Small intestine (tissue), 7 donors: Measurements from ENCODE around the gene NUDT14. TPM values are rescaled to one million over a fixed set of nuclear protein-coding genes. Genes with fewer than 3 reads are reported as not detected.
A peak's percentile ranks its signal among the peaks of the same experiment; 100 is the strongest.

ENCODE experiments used
- DNase-seq, 2 donors: peaks; one replicate each; pipeline versions ENCODE4 v3.0.0 to v3.0.0-alpha.2; 2013
- FAIRE-seq: peaks from 2 replicates; lab custom pipeline; 2012; peaks lifted over from hg19 to GRCh38; lab: Jason Lieb, UNC
- H3K27ac ChIP-seq, 3 donors: one replicate each; pipeline ENCODE4 v1.5.1; 2013; ENCODE audit warnings: low read length in 2 of 3, mild to moderate bottlenecking in 2 of 3, control low read depth in 1 of 3, inconsistent platforms in 1 of 3, low read depth in 1 of 3, moderate library complexity in 1 of 3
- H3K27me3 ChIP-seq, 3 donors: one replicate each; pipeline ENCODE4 v1.6.1; 2013; ENCODE audit warnings: low read length in 3 of 3, inconsistent platforms in 1 of 3; ENCODE audit not compliant: control insufficient read depth in 3 of 3, insufficient read depth in 3 of 3
- H3K36me3 ChIP-seq, 3 donors: one replicate each; pipeline ENCODE4 v1.6.1; 2013; ENCODE audit warnings: low read length in 3 of 3, inconsistent platforms in 1 of 3, low read depth in 1 of 3, mild to moderate bottlenecking in 1 of 3, moderate library complexity in 1 of 3; ENCODE audit not compliant: control insufficient read depth in 3 of 3, insufficient read depth in 2 of 3
- H3K4me1 ChIP-seq, 3 donors: one replicate each; pipeline ENCODE4 v1.6.1; 2013; ENCODE audit warnings: low read length in 2 of 3, inconsistent platforms in 1 of 3, low read depth in 1 of 3, mild to moderate bottlenecking in 1 of 3, moderate library complexity in 1 of 3; ENCODE audit not compliant: control insufficient read depth in 3 of 3, insufficient read depth in 2 of 3
- H3K4me3 ChIP-seq, 3 donors: one replicate each; pipeline ENCODE4 v1.5.1; 2013; ENCODE audit warnings: low read length in 3 of 3, control low read depth in 1 of 3, inconsistent platforms in 1 of 3, low read depth in 1 of 3, mild to moderate bottlenecking in 1 of 3, moderate library complexity in 1 of 3
- H3K9me3 ChIP-seq, 2 donors: one replicate each; pipeline ENCODE4 v1.6.1; 2013; ENCODE audit warnings: low read depth in 1 of 2, low read length in 1 of 2; ENCODE audit not compliant: control insufficient read depth in 2 of 2, insufficient read depth in 1 of 2
- WGBS, 3 donors: extraction: QIAGEN DNeasy Blood & Tissue Kit; methylation state at CpG; one replicate each; pipeline ENCODE4 v1.1.7; 2013; 5-methylcytosine and 5-hydroxymethylcytosine counted together
- polyA plus RNA-seq, 4 donors: library from polyadenylated mRNA; stranded (reverse) in 3 of 4; unstranded in 1 of 4; fragments of 200-250 nt in 3 of 4; fragments of 120-200 nt in 1 of 4; gene quantifications; one replicate each; pipeline versions ENCODE4 v1.2.1 to v1.2.3, GENCODE V29; 2013
- donor health status: healthy with polysubstance abuse.
- donor health status: control.
- donor health status: control.
- donor health status: Bipolar disorder and iron deficiency.
- donor health status: healthy.

NUDT14 gene
- polyA plus RNA-seq, 4 donors, result 25.9 to 68.1 (median 51.7) TPM

- Histone ChIP-seq H3K27me3 (peaks cover 12 to 57% (median 14%) of the 10 kb centered on the region in 3 donors), H3K27ac (peak overlapping the region in 1 of 3 donors; percentile 37), H3K4me3 (no peak overlapping the region), H3K9me3 (no peaks in the 10 kb centered on the region), H3K4me1 (peaks cover 0 to 9% (median 2%) of the 10 kb centered on the region in 3 donors), H3K36me3 (no peaks in the 10 kb centered on the region)
- DNase-seq, result no peak
- FAIRE-seq, result no peak
- WGBS, 3 donors, result 13 to 34% (median 21%) methylated on average over 16 to 17 of the region's 17 CpGs
Measured at GRCh38 chr14:105193916-105194782, 13.0 kb upstream of the NUDT14 start.

- H3K36me3 ChIP-seq, result no peaks in the 10 kb centered on the region
- H3K27me3 ChIP-seq, result peaks cover 8 to 46% (median 15%) of the 10 kb centered on the region in 3 donors
- WGBS, 3 donors, result 28 to 35% (median 29%) methylated on average over 25 to 29 of the region's 29 CpGs
- peak overlapping the region in 1 of 3 donors; percentile 37 for H3K27ac ChIP-seq
- H3K9me3 ChIP-seq, result peaks cover 0 to 6% of the 10 kb centered on the region in 2 donors
- H3K4me3 ChIP-seq, result no peak overlapping the region
- peaks cover 0 to 9% (median 2%) of the 10 kb centered on the region in 3 donors for H3K4me1 ChIP-seq
- DNase-seq (no peak), FAIRE-seq (no peak)
Measured at GRCh38 chr14:105192866-105193731, 12.0 kb upstream of the NUDT14 start.

GRCh38 chr14:105187935-105188524 lies 6.9 kb upstream of the NUDT14 start:
- H3K36me3 ChIP-seq, result no peaks in the 10 kb centered on the region
- no peaks in the 10 kb centered on the region for H3K4me1 ChIP-seq
- no peak overlapping the region for H3K27ac ChIP-seq
- DNase-seq (peak; percentile 63 to 67), FAIRE-seq (no peak)
- peaks cover 0 to 8% of the 10 kb centered on the region in 2 donors for H3K9me3 ChIP-seq
- 38 to 61% (median 53%) methylated on average over 12 to 14 of the region's 14 CpGs for WGBS, 3 donors
- H3K27me3 ChIP-seq, result peaks cover 0 to 9% (median 7%) of the 10 kb centered on the region in 3 donors
- H3K4me3 ChIP-seq, result no peak overlapping the region

GRCh38 chr14:105187116-105187515 lies 6.0 kb upstream of the NUDT14 start:
- Histone ChIP-seq H3K4me1 (peaks cover 0 to under 1% (median 0%) of the 10 kb centered on the region in 3 donors), H3K27me3 (peaks cover 0 to 9% (median 7%) of the 10 kb centered on the region in 3 donors), H3K36me3 (no peaks in the 10 kb centered on the region), H3K4me3 (no peak overlapping the region), H3K27ac (no peak overlapping the region), H3K9me3 (peaks cover 0 to 8% of the 10 kb centered on the region in 2 donors)
- 11 to 56% (median 42%) methylated on average over 4 of the region's 4 CpGs for WGBS, 3 donors
- FAIRE-seq (no peak), DNase-seq (no peak)

GRCh38 chr14:105185973-105186372 lies 4.9 kb upstream of the NUDT14 start:
- FAIRE-seq (no peak), DNase-seq (no peak)
- peaks cover 0 to 8% of the 10 kb centered on the region in 2 donors for H3K9me3 ChIP-seq
- H3K27ac ChIP-seq, result no peak overlapping the region
- H3K36me3 ChIP-seq, result no peaks in the 10 kb centered on the region
- 5 to 28% (median 22%) methylated on average over 4 of the region's 4 CpGs for WGBS, 3 donors
- H3K27me3 ChIP-seq, result peaks cover 0 to 11% (median 7%) of the 10 kb centered on the region in 3 donors
- no peak overlapping the region for H3K4me3 ChIP-seq
- H3K4me1 ChIP-seq, result peaks cover 0 to 8% (median 0%) of the 10 kb centered on the region in 3 donors

GRCh38 chr14:105185001-105185400 lies 3.9 kb upstream of the NUDT14 start:
- no peak for DNase-seq
- peaks cover 0 to 2% (median 0%) of the 10 kb centered on the region in 3 donors for H3K36me3 ChIP-seq
- WGBS, 3 donors, result 61 to 73% (median 65%) methylated on average over 15 to 18 of the region's 18 CpGs
- H3K27ac ChIP-seq, result no peak overlapping the region
- no peak for FAIRE-seq
- H3K9me3 ChIP-seq, result peaks cover 0 to 8% of the 10 kb centered on the region in 2 donors
- H3K27me3 ChIP-seq, result peaks cover 0 to 10% (median 5%) of the 10 kb centered on the region in 3 donors
- peaks cover 0 to 13% (median 0%) of the 10 kb centered on the region in 3 donors for H3K4me1 ChIP-seq
- H3K4me3 ChIP-seq, result no peak overlapping the region

GRCh38 chr14:105184461-105184860 lies 3.3 kb upstream of the NUDT14 start:
- 35 to 60% (median 39%) methylated on average over 8 to 9 of the region's 9 CpGs for WGBS, 3 donors
- Histone ChIP-seq H3K4me1 (peaks cover 0 to 15% (median 0%) of the 10 kb centered on the region in 3 donors), H3K4me3 (no peak overlapping the region), H3K27me3 (peaks cover 0 to 10% (median 5%) of the 10 kb centered on the region in 3 donors), H3K36me3 (peaks cover 0 to 6% (median 0%) of the 10 kb centered on the region in 3 donors), H3K9me3 (peaks cover 0 to 8% of the 10 kb centered on the region in 2 donors), H3K27ac (no peak overlapping the region)
- FAIRE-seq, result no peak
- no peak for DNase-seq
